Measurements from ENCODE around the gene TMSB10.
A peak's percentile ranks its signal among the peaks of the same experiment; 100 is the strongest.

TMSB10 gene

DNA sequence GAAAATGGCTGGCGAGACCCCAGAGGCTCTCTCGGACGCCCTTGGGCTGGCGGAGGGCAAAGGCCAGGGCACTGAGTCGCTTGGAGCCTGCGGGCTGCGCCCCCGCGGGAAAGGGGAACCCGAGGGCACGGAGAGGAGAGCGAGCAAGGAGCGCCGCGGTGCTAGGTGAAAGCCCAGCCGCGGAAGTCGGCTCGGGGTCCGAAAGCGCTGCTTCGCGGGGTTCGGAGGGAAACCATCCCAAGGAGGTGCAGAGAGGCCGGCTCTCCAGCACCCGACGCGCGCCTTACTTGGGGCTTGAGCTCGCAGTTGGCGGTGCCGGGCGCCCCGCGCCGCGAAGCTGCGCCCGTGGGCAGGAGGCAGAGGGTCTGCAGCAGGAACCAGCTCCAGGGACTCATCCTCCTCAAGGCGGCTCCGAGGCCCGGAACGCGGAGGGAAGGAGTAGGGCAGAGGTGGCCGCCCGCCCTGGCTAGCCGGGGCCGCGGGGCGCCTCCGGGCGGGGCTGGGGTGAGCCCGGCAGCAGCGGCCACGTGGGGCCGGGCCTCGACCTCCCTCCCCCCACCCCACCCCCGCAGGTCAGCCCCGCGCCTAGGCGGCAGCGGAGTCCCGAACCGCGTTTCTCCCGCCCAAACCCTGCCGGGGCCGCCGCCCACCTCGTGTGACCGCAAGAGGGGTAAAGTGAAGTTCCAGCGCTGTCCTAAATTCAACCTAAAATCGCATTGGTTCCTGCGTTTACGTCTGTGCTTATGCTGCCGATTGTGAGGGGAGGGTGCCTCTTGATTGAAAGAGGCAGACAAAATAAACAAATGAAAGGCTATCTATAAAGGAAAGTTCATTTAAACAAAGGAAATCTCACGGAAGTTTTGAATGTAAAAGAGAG is 24.6 kb upstream of the TMSB10 start, which contains the start of gene TRABD2A:
TSS of gene TRABD2A (minus strand) at position 440 of the 877 bp plus-strand sequence. CDS start at position 395, 45 bp downstream.
- peak; percentile 84 for DNase-seq

DNA sequence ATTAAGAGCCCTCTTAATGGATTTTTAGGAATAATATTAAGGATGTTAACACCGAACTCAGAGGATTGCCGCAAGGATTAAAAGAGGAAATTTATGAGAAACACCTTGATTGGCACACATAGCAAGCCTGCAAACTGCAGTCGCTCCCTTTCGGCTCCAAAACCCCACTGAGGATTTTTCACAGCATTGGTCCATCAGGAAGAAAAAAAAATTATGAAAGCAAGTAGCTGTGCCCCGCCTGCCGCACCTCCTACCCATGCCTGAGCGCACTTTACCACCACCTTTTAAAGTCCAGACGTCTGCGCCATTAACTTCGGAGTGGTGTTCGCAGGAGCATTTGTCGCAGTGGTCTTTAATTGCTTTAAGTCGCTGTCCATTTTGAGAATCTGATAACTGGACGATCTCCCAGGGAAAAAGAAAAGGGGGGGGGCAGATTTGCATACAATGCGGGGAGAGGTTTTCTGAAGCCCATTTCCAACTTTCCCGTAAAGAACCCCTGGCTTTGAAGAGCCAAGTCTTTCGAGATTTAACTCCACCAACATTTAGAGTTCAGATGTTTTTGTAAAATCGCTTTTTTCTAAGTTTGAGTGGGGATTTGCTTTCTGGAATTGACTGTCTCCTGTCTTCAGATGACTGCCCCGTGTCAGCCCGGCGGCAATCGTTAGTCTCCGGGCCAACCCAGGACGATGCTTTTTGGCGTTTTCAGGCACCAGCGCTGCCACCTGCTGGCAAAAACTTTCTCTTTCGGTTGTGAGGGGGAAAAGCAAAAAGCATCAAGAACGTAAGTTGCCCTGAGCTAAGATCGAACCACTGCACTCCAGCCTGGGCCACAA is 23.7 kb upstream of the TMSB10 start:
- peak; percentile 95 for DNase-seq

DNA sequence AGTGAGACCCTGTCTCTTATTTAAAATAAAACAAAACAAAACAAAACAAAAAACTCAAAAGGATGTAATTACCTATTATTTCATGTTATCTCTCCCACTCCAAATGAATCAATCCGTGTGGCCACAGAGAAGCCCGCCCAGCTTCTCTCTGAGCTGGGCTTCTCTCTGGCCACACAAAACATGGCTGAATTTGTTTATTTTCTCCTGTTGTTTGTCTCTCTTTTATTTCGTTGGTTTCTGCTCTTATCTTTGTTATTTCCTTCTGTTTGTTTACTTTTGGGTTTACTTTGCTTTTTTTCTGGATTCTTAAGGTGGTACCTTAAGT is 23.1 kb upstream of the TMSB10 start:
- no peak for DNase-seq

DNA sequence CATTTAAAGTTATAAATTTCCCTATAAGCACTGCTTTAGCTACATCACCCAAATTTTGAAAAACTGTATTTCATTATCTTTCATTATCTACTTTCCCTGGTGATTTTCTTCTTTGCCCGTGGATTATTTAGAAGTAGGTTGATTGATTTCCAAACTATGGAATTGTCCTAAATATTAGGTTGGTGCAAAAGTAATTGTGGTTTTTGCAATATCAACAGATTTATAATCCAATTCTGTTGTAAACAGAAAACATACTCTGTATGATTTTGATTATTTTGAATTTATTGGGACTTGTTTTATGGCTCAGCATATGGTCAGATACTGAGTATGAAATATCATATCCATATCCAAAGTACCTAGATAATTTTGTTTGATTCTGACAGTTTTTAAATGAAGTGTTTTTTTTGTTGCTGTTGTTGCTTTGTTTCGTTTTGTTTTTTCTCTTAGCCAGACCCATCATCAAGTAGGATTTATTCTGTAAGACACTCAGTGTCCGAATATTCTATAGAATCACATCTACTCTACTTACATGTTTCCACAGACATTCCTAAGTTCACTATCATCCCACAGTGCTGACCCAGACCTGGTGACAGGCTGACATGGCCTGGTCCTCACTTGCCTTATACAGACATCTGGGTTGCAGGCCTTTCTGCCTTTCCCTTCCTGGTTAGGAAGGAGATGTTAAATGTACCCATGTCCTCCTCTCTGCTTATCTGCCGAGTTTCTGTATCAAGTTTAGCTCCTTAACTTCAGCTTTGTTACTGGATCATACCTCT is 22.5 kb upstream of the TMSB10 start:
- DNase-seq, result no peak

DNA sequence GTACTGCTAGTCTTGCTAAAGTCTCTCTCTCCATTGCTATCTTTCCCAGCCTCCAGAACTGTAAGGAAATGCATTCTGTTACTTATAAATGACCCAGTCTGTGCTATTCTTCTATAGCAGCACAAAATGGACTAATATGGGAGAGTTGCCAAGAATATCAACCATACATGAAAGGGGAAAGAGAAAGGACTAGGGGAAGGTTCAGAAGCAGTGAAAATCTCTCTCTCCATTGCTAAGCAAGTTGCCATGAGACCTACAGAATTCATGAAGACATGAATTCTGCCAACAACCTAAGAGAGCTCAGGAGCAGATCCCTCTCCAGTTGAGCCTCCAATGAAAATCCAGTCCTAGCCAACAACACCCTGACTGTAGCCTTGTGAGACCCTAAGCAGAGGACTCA is 21.0 kb upstream of the TMSB10 start:
- DNase-seq, result no peak

DNA sequence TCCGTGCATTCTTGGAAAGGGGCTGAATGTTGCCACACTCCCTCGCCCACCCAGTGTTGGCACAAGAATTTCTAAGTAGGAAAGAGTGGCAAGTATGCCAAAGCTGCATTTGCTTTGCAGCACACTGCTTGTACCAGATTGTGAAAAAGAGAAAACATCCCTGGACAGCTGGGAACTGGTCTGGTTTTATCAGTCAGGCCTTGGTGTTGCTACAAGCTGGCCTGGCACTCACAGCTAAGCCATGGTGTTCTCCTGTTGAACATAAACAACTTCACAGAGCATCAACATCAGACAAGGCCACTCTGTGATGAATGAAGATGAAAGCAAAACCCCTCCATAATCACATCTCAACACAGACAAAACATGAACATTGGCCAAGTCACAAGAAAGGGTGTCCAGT is 20.3 kb upstream of the TMSB10 start:
- DNase-seq, result no peak

DNA sequence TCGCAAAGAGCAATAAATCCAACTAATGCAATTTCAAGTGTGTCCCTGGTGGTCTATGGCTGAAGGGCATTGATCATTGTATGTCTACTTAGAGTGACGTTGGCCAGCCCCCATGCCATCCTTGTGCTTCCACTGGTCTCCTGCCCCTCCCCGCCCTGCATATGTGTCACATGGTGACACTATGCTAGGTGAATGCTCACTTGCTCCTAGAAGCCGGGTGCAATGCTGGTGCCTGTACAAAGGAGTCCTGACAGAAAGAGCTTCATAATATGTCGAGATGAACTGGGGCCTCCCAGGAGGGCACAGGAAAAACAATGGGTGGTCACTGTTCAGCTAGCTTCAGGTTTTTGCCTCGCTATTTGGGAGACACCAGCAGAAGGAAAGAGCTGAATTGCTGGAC is 18.7 kb upstream of the TMSB10 start:
- no peak for DNase-seq

DNA sequence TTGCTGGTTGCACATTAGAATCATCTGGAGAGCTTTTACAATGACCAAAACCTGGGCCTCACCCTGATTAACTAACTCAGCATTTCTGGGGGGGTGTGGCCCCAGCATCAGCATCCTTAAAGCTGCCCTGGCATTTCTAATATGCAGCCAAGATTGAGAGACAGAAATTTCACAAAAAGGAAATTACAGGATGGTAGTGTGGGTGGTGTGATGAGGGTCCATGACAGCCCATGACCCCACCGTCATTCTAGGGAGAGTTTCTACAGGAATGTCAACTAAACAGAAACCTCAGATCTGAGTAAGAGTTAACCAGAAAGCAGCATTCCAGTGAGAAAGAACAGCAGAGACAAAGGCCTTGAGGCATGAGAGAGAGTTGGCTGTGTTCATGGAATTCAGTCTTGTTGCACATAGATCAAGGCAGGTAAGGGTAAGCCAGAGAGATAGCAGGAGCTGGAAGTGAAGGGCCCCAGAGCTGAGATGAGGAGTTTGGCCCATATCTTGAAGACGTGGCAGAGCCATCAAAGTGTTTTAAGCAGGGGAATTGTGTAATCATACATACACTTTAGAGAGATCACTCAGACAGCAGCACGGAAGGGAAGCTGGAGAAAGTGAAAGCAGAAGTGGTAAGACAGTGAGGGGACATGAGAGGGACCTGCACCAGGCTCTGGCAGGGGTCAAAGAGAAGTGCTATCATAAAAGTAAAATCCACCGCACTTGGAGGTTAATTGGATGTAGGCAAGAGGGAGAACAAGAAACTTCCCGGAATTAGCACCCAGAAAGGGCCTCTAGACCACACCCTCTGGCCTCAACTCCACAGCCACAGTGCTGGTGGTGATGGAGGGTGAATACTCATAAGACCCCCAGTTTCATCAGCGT is 16.8 kb upstream of the TMSB10 start:
- peak; percentile 76 for DNase-seq

DNA sequence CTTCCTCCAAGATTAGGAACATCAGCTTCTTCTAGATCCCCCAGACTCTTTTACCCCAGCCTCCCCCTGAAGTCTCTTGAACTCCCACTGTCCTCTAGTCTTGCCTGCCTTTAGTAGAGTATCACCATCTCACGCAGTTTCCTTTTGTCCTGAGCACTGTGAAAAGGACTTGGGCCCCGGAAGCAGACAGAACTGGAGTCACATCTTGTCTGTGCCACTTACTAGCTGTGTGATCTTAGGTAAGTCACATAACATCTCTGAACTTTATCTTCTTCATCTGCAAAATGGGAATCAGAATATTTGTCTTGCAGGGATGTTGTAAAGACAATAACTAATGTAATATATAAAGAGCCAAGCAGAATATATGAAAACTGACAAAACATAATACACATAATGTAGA is 16.1 kb upstream of the TMSB10 start:
- DNase-seq, result no peak

DNA sequence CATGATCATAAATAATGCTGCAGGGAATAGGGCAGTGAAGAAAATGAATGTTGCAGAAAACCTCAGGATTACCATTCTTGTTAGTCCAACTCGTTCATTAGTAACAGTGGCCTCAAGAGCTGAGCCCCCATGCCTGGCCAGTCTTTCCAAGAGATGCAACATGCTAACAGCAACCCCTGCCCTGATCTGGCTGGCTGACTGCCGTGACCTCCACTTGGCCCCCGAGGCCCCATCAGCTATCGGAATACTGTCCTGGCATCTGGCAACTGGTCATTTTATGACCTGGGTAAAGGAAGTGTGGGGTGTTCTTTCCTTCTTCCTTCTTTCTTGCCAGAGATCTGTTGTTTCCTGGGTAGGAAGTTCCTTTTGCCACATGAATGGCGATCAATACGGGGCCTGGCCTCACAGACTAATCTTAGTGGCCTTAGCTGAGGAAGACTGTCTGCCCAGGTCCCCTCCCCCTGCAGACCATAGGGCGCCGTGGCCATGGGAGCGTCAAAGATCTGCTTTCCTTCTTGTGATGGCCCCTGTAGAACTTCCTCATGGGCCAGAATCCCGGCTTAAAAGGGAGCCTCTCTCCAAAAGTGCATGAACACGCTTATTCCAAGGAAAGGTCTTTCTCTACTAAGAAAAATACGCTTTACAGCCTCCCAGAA is 14.0 kb upstream of the TMSB10 start:
- no peak for DNase-seq

DNA sequence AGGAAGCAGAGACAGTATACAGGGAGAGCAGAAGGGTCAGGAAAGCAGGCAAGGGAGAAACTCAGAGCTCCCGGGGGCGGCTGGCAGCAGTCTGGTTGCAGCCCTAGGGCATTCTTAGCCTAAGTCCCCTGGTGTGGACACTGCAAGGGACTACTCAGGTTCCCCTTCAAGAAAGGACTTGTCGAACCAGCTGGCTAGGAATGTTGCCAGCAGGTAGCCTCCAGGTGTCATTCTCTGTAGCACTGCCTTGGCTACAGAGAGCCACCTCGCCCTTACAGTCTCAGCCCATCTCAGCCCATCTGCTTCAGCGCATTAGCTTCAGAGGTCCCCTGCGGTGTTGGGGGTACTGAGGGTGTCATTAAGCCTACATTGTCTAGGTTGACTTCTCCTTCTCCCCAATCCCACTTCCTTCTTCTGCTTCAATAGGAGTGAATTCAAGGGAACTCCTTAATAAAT is 11.3 kb upstream of the TMSB10 start:
- DNase-seq, result no peak

DNA sequence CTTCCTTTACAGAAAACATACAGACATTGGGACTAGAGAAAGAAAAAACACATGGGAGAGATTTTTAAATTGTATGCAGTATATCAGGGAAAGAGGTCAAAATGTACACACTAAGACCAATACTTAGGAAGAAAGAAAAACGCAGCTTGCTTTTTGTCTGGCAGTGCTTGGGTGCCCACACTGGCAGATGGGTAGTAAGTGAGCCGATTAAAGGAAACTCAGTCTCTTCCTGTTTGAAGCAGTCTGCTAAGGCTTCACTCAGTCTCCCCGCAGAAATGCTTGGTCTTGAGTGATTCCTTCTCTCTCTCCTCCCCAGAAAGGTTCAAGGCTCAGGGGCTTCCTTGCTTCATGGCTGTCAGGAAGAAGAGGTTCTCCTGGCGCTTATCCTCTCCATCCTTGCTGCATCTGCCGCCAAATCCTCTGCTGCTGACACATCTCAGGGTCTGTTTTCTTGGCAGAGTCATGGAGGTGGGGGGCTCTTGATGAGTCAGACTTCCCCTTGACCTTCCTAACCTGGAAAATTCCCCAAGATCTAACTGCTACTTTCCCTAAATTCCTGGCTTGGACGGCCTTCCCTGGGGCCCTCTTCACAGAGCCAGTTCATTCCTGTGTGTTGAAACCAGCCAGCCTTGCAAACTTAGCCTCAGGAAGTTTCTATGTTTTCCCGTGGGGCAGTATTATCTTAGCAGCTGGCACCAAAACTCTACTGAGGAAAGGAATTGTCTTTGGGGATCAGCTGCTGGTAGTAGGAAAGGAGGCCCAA is 10.5 kb upstream of the TMSB10 start:
- DNase-seq, result no peak

DNA sequence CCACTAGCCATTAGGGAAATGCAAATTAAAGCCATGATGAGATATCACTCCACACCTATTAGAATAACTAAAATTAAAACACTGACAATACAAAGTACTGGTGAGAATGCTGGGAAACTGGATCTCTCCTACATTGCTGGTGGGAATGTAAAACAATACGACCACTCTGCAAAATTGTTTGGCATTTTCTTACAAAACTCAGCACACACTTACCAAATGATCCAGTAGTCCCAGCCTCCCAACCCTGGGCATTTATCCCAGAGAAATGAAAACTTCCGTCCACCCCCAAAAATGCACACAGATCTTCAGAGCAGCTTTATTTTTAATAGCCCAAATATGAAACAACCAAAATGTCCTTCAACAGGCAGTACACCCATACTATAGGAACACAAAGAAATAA is 8.9 kb upstream of the TMSB10 start:
- DNase-seq, result no peak

DNA sequence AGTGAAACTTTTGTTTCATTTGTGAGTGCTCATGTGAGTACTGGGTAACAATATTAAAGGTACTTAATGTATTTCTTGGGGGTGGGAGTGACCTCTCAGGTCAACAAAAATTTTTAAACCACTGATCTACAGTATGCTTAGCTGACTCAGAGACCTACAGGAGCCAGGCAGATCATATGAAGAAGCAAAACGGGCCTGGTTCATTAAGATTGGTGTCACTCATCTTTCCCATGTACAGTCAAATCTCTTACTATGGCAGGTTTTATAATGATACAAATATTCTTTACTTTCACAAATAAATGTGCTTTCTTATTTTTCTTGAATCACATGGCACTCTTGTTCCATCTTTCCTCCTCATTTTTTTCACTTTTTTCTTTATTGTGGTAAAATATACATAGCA is 7.7 kb upstream of the TMSB10 start:
- DNase-seq, result no peak

DNA sequence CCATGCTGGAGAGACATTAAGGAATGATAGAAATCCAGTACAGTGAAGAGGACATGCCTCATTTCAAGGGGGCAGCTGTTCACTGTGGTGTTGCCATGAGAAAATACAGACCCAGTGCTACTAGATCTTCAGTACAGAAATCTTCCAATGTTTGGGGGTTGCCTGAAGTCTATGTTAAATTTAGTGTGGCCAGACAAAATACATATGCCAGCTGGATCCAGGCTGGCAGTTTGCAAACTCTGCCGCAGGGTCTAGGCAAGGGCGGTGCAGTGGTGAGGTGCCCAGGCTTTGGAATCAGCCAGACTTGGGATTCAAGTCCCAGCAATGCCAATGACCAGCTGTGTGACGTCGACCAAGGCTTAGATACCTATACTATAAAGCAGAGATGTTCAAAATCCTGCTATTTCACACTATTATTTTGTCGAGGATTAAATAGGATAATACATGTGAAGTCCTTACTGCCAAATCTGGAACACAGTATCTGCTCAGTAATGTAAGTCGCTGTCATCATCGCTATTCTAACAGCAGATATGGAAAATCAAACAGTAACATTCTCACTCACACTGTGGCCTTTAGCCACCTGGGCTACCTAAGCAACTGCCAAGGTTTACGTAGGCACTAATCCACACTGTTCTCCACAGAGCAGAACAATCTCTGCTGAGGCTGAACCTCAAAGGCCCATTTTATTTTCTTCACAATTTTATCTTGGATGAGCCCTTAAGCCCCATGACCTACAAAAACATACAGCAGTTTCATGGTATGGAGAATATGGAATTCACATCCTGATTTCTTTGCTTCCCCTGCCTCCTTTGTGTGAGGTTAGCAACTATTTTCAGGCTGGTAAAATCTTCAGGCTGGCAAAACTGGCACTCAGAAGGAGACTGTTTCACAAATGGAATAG is 5.9 kb upstream of the TMSB10 start:
- no peak for DNase-seq

DNA sequence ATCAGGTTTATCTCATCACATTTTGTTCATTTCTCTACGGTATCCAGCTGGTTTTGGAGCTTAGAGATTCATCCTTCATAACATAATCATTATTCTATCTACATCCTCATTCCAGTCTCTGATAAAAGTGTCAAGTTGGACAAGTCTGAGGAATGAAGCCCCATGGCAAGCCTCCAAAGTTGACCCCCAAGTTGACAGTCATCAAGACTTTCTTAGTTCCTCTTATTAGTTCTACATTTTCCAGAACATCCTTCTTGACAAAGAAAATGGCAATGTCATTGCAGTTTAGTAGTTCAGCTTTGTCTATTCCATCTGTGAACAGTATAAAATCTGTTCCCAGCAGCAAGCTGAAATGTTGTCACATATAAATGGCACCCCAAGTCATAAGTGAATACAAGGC is 4.5 kb upstream of the TMSB10 start:
- no peak for DNase-seq

DNA sequence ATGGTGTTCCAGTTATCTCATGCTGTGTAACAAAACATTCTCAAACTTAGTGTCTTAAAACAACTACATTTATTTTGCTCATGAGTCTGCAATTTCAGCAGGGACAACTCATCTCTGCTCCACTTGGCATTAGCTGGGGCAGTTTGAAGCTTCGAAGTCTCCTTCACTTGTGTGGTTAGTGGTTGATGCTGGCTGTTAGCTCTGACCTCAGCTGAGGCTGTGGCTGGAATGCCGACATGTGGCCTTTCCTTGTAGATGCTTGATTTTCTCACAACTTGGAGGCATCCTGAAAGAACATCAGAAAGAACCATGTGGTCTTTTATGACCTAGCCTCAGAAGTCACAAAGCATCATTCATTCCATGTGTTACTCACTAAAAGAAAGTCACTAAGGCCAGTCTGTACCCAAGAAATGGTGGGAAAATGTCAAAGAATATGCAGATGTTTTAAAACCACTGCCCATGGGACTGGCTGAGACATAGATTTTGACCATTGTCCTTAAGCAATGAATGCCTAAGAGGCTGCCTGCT is 3.8 kb upstream of the TMSB10 start:
- no peak for DNase-seq

DNA sequence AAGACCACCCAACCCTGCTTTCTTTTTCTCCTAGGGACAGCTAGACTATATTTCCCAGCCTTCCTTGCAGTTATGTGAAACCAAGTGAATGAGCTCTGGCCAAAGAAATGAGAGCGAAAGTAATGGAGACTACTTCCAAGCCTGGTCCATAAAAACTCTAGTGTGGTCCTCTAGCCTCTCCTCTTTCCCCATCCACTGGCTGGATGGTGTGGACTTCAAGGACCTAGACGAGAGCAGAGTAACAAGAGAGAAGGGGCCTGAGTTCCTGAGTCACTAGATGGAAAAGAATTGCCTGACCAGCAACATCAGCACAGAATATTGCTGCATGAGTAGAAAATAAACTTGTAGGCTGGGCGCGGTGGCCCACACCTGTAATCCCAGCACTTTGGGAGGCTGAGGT is 2.9 kb upstream of the TMSB10 start:
- no peak for DNase-seq

DNA sequence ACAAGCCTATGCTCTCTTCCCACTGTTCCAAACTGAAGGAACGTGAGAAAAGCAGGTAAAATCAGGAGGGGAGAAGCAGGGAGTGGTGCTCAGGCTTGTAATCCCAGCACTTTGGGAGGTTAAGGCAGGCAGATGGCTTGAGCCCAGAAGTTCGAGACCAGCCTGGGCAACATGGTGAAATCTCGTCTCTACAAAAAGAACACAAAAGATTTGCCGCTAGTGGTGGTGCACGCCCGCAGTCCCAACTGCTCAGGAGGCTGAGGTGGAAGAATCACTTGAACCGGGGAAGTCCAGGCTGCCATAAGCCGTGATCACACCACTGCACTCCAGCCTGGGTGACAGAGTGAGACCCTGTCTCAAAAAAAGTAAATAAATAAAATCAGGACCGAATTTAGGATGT is 1.3 kb upstream of the TMSB10 start:
- no peak for DNase-seq

Measured in activated effector memory CD4-positive, alpha-beta T cell treated with anti-CD3 and anti-CD28 coated beads, Interleukin-2, amount 50 U/mL, for 16 hours (primary cell).